Measurements from ENCODE around the gene ACIN1.
"Not testable (repeated sequence)": the region's sequence is repeated elsewhere in the genome, so short reads cannot be mapped to it uniquely, and the experiment has no call there.

Gene ACIN1

DNA sequence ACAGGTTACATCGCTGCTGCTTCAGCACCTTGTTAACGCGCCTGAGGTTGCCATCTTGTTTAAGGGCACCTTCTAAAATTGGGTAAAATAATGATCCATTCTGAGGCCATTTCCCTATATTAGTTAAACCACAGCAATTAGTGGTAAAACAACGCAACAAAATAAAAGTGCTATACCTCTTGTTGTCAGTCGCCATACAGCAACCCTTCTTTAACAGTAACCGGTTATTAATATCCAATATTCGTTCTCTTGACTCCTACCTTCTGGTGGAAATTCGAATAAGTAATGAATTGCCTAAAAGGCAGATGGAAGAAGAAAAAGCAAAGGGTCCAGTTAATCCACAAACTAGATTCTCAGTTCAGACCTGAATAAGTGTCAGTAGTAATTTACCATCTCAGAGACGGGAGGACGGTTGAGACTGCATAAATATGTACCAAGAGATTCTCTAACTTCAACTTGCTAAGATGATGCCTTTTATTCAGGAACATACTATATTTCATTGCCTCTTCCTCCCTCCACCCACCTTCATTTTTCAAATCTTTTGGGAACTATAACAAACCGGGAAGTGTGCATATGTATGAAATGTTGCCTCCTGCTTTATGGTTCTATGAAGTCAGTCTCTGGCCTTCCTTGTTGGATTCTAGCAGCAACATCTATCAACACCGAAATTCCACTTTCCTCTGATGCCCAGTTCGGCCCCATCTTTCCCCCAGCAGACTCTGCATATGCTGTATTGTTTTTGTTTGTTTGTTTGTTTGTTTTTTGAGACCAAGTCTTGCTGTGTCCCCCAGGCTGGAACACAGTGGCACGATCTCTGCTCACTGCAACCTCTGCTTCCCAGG, 59.4 kb downstream of the ACIN1 start:
- no peak for DNase-seq

DNA sequence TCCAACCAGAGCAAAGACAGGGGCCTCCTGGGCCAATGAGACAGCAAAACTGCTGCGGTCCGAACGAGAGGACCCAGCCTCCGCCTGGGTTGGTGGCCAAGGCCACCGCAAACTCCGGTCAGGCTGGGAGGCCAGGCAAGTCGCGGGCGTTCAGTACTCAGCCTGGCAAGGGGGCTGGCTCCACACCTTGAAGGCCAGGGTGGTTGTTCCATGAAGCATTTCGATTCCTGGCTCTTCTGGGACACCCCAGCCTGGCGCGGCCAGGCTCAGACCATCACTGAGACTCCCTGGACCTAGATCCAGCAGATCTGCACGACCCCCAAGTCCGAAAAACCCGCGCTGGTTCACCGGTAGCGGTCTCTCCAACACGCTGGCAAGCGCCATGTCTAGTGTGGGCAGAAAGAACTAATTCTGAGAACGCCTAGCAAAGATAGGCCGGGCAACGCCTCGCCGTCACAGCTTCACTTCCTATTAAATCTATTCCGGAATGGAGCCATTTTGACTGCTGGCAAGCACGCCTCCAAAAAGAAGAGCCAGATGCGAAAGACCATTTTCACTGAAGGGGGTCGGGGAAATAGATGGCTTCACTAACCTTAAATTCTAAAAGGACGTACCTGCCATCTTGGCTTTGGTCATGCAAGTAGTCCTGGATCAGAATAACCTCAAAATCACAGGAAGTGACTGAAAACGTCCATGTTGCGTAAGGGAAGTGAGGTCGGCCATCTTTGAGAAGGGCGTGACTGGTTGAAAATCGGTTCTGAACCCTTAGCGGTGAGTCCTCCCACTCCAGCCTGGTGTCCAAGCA, 60.2 kb downstream of the ACIN1 start, which contains the start of gene PSMB5:
PSMB5 (minus strand) TSS at position 403 of the 805 bp plus-strand sequence; CDS start at position 384, 19 bp downstream.
- no peak for DNase-seq

DNA sequence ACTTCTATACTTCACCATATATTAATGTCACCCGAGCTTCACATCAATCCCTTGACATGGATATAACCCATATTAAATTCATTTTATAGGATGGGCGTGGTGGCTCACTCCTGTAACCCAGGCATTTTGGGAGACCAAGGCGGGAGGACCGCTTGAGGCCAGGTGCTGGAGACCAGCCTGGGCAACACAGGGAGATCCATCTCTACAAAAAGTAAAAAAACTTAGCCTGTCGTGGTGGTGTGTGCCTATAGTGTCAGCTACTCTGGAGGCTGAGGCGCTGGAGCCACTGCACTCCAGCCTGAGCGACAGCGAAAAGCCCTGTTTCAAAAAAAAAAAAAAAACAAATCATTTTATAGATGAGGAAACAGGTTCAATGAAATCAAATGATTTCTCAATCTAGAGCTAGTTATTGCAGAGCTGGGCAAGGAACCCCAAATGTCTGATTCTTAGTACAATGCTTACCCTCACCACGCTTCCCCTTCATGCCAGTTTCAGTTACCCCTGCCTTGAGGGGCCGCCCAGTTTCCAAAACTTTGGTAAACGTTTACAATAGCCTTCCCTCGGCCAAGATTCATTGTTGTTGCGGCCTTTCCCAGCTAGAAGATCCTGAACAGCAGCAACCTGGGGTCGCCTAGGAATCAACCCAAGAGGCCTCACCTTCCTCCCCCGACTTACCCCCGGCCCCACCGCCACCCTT, 61.0 kb downstream of the ACIN1 start:
- no peak for DNase-seq

DNA sequence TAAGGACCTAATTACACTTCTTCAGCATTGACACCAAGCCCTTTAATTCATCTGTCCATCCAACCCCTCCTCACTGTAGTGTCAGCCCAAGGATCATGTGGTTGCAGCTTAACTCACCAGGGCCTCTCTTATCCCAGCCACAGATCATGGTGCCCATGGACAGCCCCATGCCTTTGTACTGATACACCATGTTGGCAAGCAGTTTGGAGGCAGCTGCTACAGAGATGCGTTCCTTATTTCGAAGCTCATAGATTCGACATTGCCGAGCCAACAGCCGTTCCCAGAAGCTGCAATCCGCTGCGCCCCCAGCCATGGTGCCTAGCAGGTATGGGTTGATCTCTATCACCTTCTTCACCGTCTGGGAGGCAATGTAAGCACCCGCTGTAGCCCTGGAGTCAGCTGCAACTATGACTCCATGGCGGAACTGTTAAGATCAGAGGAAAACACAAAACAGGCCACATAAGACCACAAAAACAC, 61.6 kb downstream of the ACIN1 start:
- DNase-seq: no peak

DNA sequence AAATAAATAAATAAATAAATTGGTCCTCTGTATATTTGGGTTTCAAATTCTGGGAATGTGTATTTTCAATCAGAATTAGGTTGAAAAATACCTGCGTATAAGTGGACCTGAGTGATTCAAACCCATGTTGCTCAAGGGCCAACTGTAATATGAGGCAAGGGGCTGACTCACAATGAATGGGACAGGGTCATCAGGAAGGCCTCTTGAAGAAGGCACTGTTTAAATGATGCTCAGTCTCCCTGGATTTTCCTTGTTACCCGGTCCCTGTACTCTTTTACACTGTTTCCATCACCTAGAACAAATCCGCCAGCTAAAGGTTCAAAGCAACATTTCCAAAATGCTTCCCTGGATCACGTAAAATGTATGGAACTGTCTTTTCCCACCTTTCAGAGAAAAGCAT, 64.0 kb downstream of the ACIN1 start:
- DNase-seq: no peak

DNA sequence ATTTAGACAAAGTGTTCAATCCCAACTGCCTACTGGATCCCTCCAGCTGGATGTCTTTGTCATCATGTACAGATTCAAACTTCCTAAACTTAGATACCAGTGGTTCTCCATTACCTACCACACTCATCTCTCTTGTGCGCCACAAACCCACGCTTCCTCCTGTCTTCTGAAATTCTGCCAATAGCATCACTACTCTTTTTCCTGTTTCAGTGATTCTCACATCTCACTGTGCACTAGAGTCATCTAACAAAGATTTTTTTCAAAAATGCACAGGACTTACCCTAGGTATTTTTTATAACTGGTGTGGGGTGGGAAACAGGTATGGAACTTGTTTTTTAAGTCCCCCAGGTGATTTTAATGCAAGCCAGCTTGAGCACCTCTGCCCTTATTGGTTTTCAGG, 66.1 kb downstream of the ACIN1 start:
- DNase-seq: no peak

DNA sequence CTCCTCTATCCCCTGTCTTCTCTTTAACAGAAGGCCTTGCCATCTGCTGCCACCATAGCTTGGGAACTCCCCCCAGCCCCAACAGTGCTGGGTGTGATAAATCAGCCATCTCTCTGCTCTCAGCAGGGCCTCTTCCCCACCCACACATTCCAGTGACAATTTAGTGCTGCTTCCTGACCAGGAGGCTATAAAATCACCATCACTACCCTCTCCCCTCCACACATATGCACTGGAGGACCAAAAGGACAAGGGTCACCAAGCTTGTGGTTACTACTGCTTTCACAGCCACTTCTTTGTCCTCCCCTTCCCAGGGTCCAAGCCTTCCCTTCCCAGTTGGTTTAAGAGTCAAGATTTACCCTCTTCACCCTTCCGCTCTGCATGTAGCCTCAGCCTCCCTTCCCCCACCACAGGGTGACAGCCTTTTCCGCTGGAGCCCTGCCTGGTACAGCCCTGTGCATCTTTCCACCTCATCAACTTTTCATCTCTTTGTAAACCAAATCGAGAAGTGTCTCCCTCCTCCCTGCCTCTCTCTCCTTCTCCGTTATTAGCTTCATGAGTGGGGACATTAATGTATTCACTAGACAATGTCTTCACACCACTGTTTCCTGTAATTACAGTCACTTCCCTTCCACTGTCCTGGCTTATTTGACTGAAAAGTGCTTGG, 69.7 kb downstream of the ACIN1 start:
- no peak for DNase-seq

DNA sequence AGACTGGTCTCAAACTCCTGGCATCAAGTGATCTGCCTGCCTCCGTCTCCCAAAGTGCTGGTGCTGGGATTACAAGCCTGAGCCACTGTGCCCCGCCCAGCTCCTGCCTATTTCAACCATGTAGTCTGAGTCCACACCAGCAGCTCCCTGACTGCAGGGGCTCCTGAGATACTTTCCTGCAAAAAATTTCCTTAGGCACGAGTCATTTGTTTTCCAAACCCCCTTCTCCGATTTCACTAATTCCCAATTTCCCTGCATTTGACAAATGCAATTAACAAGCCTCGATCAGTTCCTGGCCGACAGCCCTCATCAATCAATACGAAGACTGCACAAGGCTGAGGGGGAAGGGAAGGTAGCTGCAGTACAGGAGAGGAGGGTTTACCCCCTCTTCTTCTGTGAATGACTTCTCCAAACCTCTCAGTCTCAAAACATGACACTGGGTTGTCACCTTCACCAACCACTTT, 70.3 kb downstream of the ACIN1 start:
- no peak for DNase-seq

DNA sequence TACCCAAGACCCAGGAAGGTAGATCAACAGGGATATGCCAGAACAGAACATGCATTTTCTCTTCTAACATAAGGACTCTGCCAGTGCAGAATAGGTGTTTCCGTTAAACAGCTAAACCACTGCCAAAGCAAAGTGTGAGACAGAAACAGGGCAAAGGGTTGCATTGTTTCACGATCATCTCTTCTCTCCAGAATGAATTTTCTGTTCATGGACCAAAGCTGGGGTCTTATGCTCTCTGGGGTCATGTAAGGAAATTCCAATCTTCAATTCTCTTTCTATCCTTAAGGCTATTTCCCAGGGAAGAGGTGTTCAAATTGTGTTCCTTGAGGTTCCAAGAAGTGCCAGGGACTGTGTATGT, 71.2 kb downstream of the ACIN1 start:
- no peak for DNase-seq

DNA sequence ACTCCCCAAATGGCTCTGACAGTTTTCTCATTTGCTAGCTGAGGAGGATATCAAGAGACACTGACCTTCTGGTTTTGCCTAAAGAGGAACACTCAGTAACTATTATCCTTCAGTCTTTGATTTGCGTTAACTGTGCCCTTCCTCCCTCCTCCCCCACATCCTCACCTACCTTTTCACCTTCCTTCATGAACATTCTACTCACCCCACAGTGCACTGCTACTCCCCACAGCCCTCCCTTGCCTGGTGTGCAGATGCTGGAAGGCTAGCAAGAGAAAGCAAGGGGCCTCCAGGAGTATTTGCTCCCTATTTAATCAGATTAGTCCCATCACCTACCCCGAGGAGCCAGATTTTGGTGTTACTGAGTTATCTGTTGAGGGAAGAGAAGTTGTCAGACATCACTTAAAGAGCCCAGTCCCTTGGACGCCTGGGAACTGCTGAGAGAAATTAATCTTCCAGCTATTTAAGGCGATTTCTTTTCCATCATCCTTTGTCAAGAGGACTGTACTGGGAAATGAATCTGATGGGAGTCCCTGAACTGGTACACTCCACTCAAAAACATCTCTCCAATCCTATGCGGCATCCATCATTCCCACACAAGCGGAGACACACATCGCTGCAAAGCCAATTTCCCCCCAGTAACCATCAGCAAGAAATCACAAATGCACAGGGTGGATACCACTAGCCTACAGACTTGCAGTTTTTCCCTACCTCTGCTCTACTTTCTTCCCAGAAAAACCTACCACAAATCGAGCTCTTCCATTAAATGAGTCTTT, 71.7 kb downstream of the ACIN1 start:
- DNase-seq: no peak

DNA sequence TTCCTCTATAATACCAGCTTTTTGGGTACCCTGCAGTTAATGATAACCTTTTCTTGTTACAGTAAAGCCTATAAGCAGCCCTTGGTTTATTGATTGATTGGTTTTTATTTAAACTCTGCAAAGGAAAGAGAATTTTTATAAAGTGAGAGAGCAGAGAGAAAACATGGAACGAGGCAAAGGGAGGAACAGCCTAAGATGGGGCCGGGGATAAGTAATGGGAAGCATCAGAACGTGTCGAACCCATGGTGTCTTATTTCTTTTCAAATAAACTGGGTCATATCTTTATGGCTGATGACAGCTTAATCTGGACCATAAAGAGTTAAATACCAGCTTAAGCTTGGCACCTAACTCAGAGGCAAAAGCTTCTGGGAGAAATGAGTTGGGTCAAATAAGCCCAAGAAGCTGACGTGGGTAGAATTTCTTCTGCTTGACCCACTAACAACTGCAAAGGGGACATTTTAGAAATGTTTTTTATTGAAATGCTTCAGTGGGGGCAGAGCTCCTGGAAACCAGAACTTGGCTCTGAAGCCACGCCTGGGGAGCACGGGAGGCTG, 73.0 kb downstream of the ACIN1 start:
- no peak for DNase-seq

DNA sequence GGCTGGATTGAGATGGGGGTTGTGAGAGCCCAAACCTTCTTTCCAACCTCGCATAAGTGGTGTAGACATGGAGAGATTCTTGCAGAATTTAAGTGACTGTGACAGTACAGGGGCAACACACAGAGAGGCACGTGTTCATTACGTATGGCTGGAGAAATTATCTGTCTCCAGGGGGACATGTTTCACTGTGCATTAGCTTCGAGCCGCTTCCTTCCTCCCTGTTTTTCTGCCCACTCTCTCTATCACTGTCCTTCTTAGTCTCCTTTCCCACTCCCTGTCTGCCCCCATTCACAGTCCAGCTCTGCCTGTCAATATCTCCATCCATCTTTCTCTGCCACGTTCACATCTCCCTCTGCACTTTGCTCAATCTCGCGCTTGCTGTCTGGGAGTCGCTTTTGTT, 73.5 kb downstream of the ACIN1 start:
- DNase-seq: no peak

DNA sequence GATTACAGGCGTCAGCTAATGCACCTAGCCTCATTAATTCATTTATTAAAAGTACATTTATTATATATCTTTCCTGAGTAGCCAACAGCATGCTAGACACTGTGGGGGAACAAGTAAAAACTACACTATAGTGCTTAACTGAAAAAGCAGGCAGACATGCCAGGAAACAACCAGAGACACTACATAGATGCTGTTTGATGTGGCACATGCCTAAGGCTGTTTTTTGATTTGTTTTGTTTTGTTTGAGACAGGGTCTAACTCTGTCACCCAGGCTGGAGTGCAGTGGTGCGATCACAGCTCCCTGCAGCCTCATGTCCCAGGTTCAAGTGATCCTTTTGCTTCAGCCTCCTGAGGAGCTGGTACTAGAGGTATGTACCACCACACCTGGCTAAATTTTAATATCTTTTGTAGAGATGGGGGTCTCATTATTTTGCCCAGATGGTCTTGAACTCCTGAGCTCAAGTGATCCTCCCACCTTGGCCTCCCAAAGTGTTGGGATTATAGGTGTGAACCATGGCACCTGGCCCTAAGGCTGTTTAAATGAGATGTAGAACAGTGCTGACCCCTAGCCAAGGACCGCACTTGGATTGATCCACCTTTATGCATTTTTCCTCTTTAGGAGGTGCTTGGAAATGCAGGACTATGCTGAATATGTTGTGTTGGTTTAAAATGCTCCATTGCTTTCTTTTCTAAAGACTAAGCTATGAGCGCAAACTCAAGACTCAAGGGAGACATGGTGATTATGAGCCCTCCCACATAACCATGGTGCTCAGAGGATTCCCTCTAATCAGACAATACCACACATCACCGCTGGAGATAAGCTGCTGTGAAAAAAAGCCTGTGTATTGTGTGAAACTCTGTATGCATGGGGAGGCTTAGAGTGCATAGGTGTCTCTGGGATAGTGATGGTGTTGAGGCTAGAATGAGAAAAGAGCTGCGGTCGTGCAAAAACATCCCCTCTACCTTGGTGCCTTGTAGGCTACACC, 74.5 kb downstream of the ACIN1 start:
- DNase-seq: no peak

DNA sequence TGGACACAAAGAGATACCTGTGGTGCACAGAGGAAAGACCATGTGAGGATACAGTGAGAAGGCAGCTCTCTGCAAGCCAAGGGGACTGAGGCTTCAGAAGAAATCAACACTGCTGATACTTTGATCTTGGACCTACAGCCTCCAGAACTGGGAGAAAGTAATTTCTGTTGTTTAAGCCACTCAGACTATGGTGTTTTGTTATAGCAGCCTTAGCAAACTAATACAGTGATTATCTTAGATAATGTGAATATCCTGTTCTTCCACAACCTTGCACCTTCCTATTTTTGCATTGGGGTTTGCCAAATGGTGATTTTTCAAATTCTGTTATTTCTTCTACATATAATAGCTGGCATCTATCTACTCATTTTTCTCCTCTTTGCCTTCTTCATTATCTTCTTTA, 76.8 kb downstream of the ACIN1 start:
- DNase-seq: no peak

DNA sequence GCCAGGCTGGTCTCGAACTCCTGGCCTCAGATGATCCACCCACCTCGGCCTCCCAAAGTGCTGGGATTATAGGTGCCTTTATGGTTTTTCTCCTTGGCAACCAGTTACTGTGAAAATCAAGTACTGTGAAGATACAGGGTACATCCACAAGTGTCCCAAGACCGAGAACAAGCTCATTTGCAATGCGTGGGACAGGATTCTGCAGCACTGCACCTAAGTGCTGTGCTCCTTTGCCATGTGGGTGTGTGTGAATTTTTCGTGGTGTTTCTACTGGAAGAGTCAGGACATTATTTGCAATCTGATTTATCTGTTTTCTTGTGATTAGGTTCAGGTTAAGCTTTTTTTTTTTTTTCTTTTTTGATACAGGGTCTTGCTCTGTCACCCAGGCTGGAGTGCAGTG, 77.8 kb downstream of the ACIN1 start:
- no peak for DNase-seq

DNA sequence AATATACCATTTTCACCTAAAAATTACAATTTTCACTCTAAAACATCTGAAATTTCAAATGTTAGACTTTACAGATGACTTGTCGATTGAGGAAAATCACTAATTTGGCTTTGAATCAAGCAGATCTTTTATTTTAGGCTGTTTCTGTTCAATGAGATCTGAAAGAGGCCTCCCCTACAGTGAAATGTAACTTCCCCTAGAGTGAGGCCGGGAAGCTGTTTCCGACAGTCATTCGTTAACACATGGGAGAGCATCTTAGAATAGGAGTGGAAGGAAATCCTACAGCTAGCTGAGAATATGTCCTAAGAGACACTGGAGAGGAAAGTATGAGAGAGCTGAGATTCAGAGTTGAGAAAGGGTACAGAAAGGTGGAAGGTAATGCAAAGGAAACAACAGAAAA, 79.3 kb downstream of the ACIN1 start:
- DNase-seq: no peak

DNA sequence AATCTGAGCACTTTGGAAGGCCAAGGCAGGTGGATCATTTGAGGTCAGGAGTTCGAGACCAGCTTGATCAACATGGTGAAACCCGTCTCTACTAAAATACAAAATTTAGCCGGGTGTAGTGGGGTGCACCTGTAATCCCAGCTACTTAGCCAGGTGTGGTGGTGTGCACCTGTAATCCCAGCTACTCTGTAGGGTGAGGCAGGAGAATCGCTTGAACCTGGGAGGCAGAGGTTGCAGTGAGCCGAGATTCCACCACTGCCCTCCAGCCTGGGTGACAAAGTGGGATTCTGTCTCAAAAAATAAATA, 81.2 kb downstream of the ACIN1 start:
- DNase-seq: not testable (repeated sequence)

DNA sequence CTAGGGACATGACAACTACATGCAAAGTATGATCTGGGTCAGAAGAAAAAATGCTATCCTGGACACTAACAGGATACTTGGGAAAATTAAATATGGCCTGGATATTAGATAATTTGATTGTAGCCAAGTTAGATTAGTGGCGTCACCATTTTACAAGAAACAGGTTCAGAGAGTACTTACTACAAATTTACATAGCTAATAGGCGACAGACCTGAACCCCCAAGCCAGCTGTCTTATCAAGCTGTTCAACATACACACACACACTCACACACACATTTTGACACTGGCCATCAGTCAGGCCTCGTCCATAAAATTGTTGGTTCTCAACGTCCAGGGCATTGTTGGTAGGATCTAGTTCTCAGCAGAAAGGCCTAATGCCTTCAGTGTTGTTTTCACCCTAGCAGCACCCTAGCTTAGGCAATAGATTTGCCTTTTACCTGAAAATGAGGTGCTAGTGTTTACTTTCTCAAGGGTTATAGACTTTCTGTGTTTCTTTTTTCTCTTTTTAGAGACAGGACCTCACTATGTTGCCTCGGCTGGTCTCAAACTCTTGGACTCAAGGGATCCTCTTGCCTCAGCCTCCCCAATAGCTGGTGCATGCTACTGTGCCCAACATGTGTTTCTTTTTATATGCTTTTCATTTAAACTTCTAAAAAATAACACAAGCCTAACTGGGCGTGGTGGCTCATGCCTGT, 81.7 kb downstream of the ACIN1 start:
- no peak for DNase-seq

DNA sequence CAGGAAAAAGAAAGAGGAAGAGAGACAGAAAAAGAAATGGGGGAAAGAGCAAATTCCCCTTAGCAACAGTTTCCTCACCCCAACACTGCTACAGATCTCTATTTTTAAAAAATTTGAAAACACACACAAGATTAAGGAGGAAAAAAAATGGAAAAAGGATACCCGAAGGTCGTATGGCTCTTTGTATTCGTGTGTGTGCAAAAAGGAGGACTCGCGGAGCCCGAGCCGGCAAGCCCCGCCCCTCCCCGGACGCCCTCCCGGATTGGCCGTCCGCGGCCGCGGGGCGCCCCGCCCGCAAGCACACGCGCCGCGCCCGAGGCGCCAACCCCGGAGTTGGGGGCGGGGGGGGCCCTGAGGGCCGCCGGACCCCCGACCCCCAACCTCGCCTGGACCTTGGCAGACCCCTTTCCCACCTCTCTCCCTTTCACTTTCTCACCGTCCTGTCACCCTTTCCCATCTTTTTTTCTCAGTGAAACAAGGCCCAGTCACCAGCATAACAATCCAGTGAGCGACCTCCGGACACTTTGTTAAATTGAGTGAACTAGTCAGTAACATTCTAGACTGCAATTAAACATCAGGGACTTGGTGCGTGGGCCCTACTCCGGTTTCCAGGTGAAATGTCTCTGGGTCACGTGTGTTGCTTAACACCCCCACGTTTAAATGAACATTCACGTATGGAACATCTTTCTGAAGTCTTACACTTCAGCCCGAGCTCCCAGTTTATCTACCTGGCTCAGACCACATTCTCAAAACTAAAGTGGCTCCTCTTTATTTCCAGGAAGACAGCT, 84.8 kb downstream of the ACIN1 start, which contains the start of gene C14orf93:
C14orf93 (minus strand) TSS at position 205 of the 788 bp plus-strand sequence. CDS start 11,120 bp downstream, outside the sequence.
- peak; percentile 35 for DNase-seq

All from kidney glomerular epithelial cell (primary cell).